ENCODE data around the gene UGT1A9. TPM values are rescaled to one million over a fixed set of nuclear protein-coding genes. Genes with fewer than 3 reads are reported as not detected.

Gene UGT1A9
- total RNA-seq, 2 donors from 2014 or later, result not detected

DNA sequence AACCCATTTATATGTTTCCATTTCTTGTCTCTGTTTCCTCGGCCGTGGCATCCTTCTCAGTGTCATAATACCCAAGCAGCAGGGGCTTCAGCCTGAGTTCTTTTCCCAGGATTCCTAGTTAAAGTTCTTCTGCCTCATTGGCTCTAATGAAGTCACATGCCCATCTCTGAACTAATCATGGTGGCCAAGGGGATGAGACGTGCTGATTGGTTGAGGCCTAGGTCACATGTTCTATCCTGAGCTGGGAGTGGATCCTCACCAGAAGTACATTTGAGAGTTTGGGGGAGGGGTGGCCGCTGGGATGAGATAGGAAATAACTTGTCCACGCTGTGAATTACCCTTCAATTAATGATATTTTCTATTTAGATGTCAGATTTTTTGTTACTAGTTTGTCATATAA is 37.2 kb downstream of the UGT1A9 start:
- H3K9me3 Mint-ChIP-seq, result no peaks in the 10 kb centered on the region
- no peaks in the 10 kb centered on the region for H3K36me3 ChIP-seq (ENCODE audit: control insufficient read depth, insufficient read depth, low read length)
- H3K36me3 Mint-ChIP-seq (ENCODE audit: low read depth), result no peaks in the 10 kb centered on the region
- no peak overlapping the region for H3K27ac ChIP-seq (ENCODE audit: low read depth, low read length)
- H3K27me3 Mint-ChIP-seq (ENCODE audit: insufficient read depth), result no peaks in the 10 kb centered on the region
- H3K27ac Mint-ChIP-seq, result no peak overlapping the region
- H3K4me3 Mint-ChIP-seq, result no peak overlapping the region
- TF ChIP-seq CTCF (conservative IDR thresholded peaks at IDR 0.05), result no peak
- no peak overlapping the region for H3K9ac ChIP-seq (ENCODE audit: extremely low read depth, low read length, poor library complexity, severe bottlenecking)
- 89 to 100% methylated on average over 1 to 4 of the region's 5 CpGs for WGBS, 2 experiments (ENCODE audit: insufficient coverage in 1 of 2, insufficient read length in 1 of 2)
- no peak for DNase-seq
- no peak overlapping the region for H3K4me3 ChIP-seq (ENCODE audit: low read length)
- no peaks in the 10 kb centered on the region for H3K9me3 ChIP-seq (ENCODE audit: control insufficient read depth, low read length)
- no peaks in the 10 kb centered on the region for H3K27me3 ChIP-seq (ENCODE audit: control insufficient read depth, insufficient read depth, low read length, poor library complexity, severe bottlenecking)
- H3K4me1 ChIP-seq (ENCODE audit: control insufficient read depth, insufficient read depth, low read length), result no peaks in the 10 kb centered on the region
- H3K4me1 Mint-ChIP-seq, result peaks cover 5% of the 10 kb centered on the region

- Mint-ChIP-seq H3K27me3 (ENCODE audit: insufficient read depth) (peaks cover 7% of the 10 kb centered on the region), H3K4me3 (no peak overlapping the region), H3K4me1 (peaks cover 5% of the 10 kb centered on the region), H3K27ac (no peak overlapping the region), H3K9me3 (no peaks in the 10 kb centered on the region), H3K36me3 (ENCODE audit: low read depth) (no peaks in the 10 kb centered on the region)
- H3K9ac ChIP-seq (ENCODE audit: extremely low read depth, low read length, poor library complexity, severe bottlenecking), result no peak overlapping the region
- no peak overlapping the region for H3K4me3 ChIP-seq (ENCODE audit: low read length)
- no peaks in the 10 kb centered on the region for H3K9me3 ChIP-seq (ENCODE audit: control insufficient read depth, low read length)
- TF ChIP-seq CTCF (conservative IDR thresholded peaks at IDR 0.05), result peak; percentile 96
- H3K27me3 ChIP-seq (ENCODE audit: control insufficient read depth, insufficient read depth, low read length, poor library complexity, severe bottlenecking), result no peaks in the 10 kb centered on the region
- H3K4me1 ChIP-seq (ENCODE audit: control insufficient read depth, insufficient read depth, low read length), result no peaks in the 10 kb centered on the region
- no peak overlapping the region for H3K27ac ChIP-seq (ENCODE audit: low read depth, low read length)
- peak; percentile 93 for DNase-seq
- no peaks in the 10 kb centered on the region for H3K36me3 ChIP-seq (ENCODE audit: control insufficient read depth, insufficient read depth, low read length)
- WGBS, 2 experiments (ENCODE audit: insufficient coverage in 1 of 2, insufficient read length in 1 of 2), result 48 to 58% methylated on average over 10 to 11 of the region's 11 CpGs
Observed at GRCh38 chr2:233711312-233712008, 39.8 kb downstream of the UGT1A9 start.

DNA sequence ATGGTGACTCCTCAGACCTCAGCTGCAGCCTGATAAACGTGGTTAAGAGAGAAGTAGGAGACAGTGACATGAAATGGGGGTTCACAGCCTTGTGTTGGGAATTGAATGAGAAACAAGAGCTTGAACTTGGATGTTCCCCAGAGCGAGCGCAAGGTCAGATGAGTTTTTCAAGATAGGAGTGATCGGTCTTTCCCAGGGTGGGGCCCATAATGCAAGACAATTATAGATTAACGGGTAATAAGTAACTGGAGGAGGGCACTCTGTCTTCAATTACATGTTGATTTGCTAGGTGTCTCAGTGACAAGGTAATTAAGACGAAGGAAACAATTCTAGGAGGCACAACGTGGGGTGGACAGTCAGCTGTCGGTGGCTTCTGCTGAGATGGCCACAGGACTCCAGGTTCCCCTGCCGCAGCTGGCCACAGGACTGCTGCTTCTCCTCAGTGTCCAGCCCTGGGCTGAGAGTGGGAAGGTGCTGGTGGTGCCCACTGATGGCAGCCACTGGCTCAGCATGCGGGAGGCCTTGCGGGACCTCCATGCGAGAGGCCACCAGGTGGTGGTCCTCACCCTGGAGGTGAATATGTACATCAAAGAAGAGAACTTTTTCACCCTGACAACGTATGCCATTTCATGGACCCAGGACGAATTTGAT is 41.0 kb downstream of the UGT1A9 start, which contains the start of gene UGT1A5:
Gene UGT1A5, plus strand, starts transcription at position 297 of the 651 bp plus-strand sequence. Its CDS starts 85 bp downstream, at position 382.
- no peak for DNase-seq
- H3K27me3 Mint-ChIP-seq (ENCODE audit: insufficient read depth), result peaks cover 13% of the 10 kb centered on the region
- TF ChIP-seq CTCF (conservative IDR thresholded peaks at IDR 0.05), result no peak
- H3K9me3 Mint-ChIP-seq, result no peaks in the 10 kb centered on the region
- H3K27ac Mint-ChIP-seq, result no peak within 1 kb of the TSS
- H3K27ac ChIP-seq (ENCODE audit: low read depth, low read length), result no peak within 1 kb of the TSS
- H3K4me3 ChIP-seq (ENCODE audit: low read length), result no peak within 1 kb of the TSS
- H3K4me3 Mint-ChIP-seq, result no peak within 1 kb of the TSS
- no peak within 1 kb of the TSS for H3K9ac ChIP-seq (ENCODE audit: extremely low read depth, low read length, poor library complexity, severe bottlenecking)
- H3K36me3 ChIP-seq (ENCODE audit: control insufficient read depth, insufficient read depth, low read length), result no peaks in the 10 kb centered on the region
- H3K4me1 Mint-ChIP-seq, result peaks cover 5% of the 10 kb centered on the region
- no peaks in the 10 kb centered on the region for H3K27me3 ChIP-seq (ENCODE audit: control insufficient read depth, insufficient read depth, low read length, poor library complexity, severe bottlenecking)
- H3K9me3 ChIP-seq (ENCODE audit: control insufficient read depth, low read length), result no peaks in the 10 kb centered on the region
- H3K4me1 ChIP-seq (ENCODE audit: control insufficient read depth, insufficient read depth, low read length), result no peaks in the 10 kb centered on the region
- 92% methylated on average over 11 to 14 of the region's 14 CpGs for WGBS, 2 experiments (ENCODE audit: insufficient coverage in 1 of 2, insufficient read length in 1 of 2)
- H3K36me3 Mint-ChIP-seq (ENCODE audit: low read depth), result no peaks in the 10 kb centered on the region

Measured in endodermal cell (in vitro differentiated cells).